Thymus (tissue), 11 donors: Measurements from ENCODE around the gene PHTF2. TPM values are rescaled to one million over a fixed set of nuclear protein-coding genes. Genes with fewer than 3 reads are reported as not detected.

ENCODE experiments used
- DNase-seq, 9 donors: peaks; one replicate each; pipeline ENCODE4 v3.0.0-alpha.2; 2013; ENCODE audit warnings: low spot score in 9 of 9, low read depth in 6 of 9, missing footprints in 1 of 9
- H3K27ac ChIP-seq, 2 donors: one replicate each; pipeline ENCODE4 v1.5.1; 2013; ENCODE audit warnings: control low read depth in 1 of 2, low read depth in 1 of 2, low read length in 1 of 2, mild to moderate bottlenecking in 1 of 2, moderate library complexity in 1 of 2
- H3K27me3 ChIP-seq, 2 donors: one replicate each; pipeline ENCODE4 v1.5.1; 2013; ENCODE audit warnings: low read length in 1 of 2; ENCODE audit not compliant: control insufficient read depth in 2 of 2, insufficient read depth in 1 of 2
- H3K36me3 ChIP-seq, 2 donors: one replicate each; pipeline ENCODE4 v1.5.1; 2013; ENCODE audit warnings: low read length in 1 of 2, mild to moderate bottlenecking in 1 of 2, moderate library complexity in 1 of 2; ENCODE audit not compliant: control insufficient read depth in 2 of 2, insufficient read depth in 2 of 2
- H3K4me1 ChIP-seq, 2 donors: one replicate each; pipeline ENCODE4 v1.5.1; 2013; ENCODE audit warnings: low read length in 2 of 2; ENCODE audit not compliant: control insufficient read depth in 2 of 2, insufficient read depth in 2 of 2
- H3K4me3 ChIP-seq, 2 donors: one replicate each; pipeline ENCODE4 v1.5.1; 2013; ENCODE audit warnings: low read length in 2 of 2, control low read depth in 1 of 2, mild to moderate bottlenecking in 1 of 2
- H3K9me3 ChIP-seq, 2 donors: one replicate each; pipeline ENCODE4 v1.5.1; 2013; ENCODE audit warnings: low read length in 1 of 2, mild to moderate bottlenecking in 1 of 2; ENCODE audit not compliant: control insufficient read depth in 2 of 2, insufficient read depth in 1 of 2
- WGBS: extraction: QIAGEN DNeasy Blood & Tissue Kit; methylation state at CpG from one replicate; pipeline ENCODE4 v1.1.7; 2013; 5-methylcytosine and 5-hydroxymethylcytosine counted together
- polyA plus RNA-seq: library from polyadenylated mRNA; stranded (reverse); fragments of 200-250 nt; gene quantifications from one replicate; pipeline ENCODE4 v1.2.3, GENCODE V29; 2013
- total RNA-seq: library from RNA; stranded (reverse); fragments of 120-200 nt; gene quantifications from one replicate; pipeline ENCODE4 v1.2.4, GENCODE V29; 2013
- donor health status: healthy.

PHTF2 gene
- total and polyA plus RNA-seq, 2 donors, result 10.9 to 14.1 TPM

DNA sequence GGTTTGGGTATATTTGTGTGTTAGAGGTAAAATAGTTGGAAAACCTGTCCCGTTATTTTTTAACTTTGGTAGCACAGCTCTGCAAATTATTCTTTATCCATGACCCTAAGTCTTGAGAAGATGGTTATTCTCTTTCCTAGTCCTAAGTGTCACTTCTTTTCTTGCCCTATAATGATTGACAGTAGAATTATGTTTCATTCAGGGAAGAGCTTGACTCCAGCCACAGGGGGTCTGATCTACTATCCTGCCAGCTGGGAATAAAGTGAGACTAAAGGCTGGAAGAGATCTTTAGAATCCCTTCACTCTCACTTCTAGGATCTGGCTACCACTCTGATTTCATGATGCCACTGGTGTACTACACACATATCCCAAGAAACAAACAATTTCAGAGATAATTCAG is 90.4 kb downstream of the PHTF2 start:
- no peaks in the 10 kb centered on the region for H3K4me1 ChIP-seq
- H3K9me3 ChIP-seq, result no peaks in the 10 kb centered on the region
- no peaks in the 10 kb centered on the region for H3K27me3 ChIP-seq
- 98% methylated on average over 1 of the region's 1 CpG for WGBS
- no peak overlapping the region for H3K4me3 ChIP-seq
- H3K36me3 ChIP-seq, result no peaks in the 10 kb centered on the region
- DNase-seq, result no peak
- no peak overlapping the region for H3K27ac ChIP-seq

DNA sequence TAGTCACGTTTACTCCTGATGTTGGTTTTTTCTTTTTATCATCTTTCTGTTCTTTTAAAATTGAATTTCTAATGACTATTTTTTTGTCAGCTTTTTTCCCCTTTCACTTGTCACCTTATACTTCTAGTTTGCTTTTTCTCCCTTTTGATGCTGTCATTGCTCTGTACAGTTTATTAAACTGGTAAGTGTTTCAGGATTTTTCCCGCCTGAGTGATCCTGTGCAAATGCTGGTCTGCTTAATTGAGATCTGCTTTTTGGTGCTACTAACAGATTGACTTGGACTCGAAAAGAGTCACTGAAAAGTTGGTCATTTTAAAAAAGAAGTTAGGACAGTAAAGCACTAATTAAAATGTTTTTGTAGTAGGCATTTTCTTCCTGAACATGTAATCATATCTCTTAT is 95.2 kb downstream of the PHTF2 start:
- DNase-seq, result no peak
- no peaks in the 10 kb centered on the region for H3K4me1 ChIP-seq
- 97% methylated on average over 3 of the region's 3 CpGs for WGBS

DNA sequence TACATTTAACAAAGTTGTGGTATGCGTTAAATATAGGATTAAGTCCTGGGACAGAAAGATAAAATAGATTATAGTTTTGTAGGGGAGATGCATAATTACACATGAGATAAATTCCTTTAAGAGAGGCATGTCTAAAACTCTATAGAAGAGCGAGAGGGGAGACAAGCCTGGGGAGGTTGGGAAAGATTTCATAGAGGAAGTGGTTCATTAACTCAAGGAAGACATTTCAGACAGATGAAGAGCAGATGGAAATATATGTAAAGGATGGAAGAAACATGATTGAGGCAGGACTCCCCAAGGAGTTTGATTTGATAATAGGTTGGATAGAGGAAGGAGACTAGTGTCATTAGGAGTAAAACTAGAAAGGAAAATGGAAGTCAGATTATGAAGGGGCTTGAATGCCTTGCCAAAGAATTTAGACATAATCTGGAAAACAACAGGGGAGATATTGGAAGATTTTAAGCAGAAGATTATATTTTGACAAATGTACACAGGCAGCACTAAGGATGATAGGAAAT is 96.1 kb downstream of the PHTF2 start:
- WGBS, result 98% methylated on average over 2 of the region's 2 CpGs
- DNase-seq, result no peak
- H3K27me3 ChIP-seq, result no peaks in the 10 kb centered on the region
- H3K9me3 ChIP-seq, result no peaks in the 10 kb centered on the region
- no peaks in the 10 kb centered on the region for H3K36me3 ChIP-seq
- H3K4me1 ChIP-seq, result no peaks in the 10 kb centered on the region
- H3K4me3 ChIP-seq, result no peak overlapping the region
- no peak overlapping the region for H3K27ac ChIP-seq

More for the DNA sequence above, 95.2 kb downstream of the PHTF2 start:
- Histone ChIP-seq H3K36me3 (no peaks in the 10 kb centered on the region), H3K4me3 (no peak overlapping the region), H3K9me3 (no peaks in the 10 kb centered on the region), H3K27ac (no peak overlapping the region), H3K27me3 (no peaks in the 10 kb centered on the region)

DNA sequence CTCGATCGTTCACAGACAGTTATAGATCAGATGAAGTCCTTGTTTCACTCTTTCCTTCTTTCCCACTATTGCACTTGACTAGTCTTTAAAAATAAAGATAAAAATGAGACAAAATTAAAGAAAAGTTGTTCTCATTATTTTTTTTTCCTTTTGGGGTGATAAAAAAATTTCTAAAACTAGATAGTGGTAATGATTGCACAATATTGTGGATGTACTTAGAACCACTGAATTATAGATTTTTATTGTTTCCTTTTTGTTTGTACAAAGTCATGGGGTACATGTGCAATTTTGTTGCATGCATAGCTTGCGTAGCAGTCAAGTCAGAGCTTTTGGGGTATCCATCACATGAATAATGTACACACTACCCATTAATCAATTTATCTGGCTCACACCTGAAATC is 97.3 kb downstream of the PHTF2 start:
- WGBS, result over 99% methylated on average over 3 of the region's 3 CpGs
- Histone ChIP-seq H3K27me3 (no peaks in the 10 kb centered on the region), H3K36me3 (no peaks in the 10 kb centered on the region), H3K9me3 (no peaks in the 10 kb centered on the region), H3K4me3 (no peak overlapping the region), H3K4me1 (no peaks in the 10 kb centered on the region), H3K27ac (no peak overlapping the region)
- DNase-seq, result no peak

DNA sequence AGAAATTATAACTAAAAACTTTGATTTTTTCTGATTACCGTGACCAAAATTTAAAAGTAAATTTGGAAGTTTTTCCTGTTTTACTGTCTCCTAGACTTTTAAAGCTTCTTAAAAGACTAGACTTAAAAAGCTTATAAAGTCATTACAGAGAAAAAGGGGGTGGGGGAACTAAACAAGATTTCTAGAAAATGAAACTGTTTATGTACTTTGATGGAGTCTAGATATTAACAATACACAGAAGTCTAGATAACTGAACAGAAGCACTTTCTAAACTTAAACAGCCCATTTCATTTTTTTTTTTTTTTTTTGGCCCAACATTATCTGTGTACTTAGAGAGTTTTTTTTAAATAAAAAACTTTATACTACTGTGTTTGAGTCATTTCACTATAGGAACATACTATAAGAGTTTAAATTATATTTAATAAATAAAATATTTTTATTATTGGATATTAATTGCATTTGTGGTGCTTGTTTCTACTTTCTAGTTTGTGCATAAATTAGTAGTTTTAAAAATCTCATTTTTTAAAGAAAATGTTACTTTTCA is 98.5 kb downstream of the PHTF2 start:
- Histone ChIP-seq H3K9me3 (no peaks in the 10 kb centered on the region), H3K36me3 (no peaks in the 10 kb centered on the region), H3K4me1 (no peaks in the 10 kb centered on the region), H3K27ac (no peak overlapping the region), H3K4me3 (no peak overlapping the region), H3K27me3 (no peaks in the 10 kb centered on the region)
- DNase-seq, result no peak
- WGBS, result 97% methylated on average over 1 of the region's 1 CpG

DNA sequence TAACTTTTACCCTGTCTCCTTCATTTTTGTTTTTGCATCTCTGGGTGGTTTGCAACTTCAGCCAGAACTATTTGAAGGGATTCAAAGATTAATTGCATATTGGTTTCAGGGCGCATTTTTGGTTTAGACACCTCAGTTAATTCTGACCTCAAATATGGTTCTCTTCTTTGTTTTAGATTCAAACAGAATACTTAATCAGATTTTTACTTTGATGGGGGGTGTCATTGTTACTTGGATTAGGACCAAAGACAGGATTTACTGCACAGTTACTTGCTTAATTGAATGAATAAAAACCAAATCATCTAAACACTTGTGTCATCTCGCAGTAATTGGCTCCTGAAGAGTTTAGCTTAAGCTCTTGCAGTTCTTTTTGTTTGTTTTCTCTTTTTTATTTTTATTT is 100.9 kb downstream of the PHTF2 start:
- H3K4me3 ChIP-seq, result no peak overlapping the region
- WGBS, result 98% methylated on average over 2 of the region's 2 CpGs
- H3K4me1 ChIP-seq, result no peaks in the 10 kb centered on the region
- H3K36me3 ChIP-seq, result no peaks in the 10 kb centered on the region
- no peak overlapping the region for H3K27ac ChIP-seq
- no peaks in the 10 kb centered on the region for H3K9me3 ChIP-seq
- no peak for DNase-seq
- no peaks in the 10 kb centered on the region for H3K27me3 ChIP-seq

DNA sequence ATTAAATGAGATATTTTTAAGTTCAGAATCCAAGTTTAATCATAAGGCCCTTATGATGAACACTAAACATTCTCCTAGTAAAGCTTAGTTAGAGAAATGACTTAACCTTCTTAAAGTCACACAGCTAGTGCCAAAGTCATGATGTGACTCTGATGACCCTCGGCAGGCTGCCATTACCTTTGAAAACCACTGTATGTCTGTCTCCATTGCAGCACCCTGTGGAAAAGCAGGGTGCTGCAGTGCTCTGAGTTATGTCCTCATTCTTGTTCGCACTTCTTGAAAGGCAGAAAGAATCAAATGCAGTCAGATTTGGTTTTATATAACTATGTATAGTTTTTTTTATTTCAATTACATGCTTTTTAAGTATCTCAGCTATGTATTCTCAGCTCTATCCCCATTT is 105.0 kb downstream of the PHTF2 start:
- Histone ChIP-seq H3K36me3 (peaks cover 0 to 3% of the 10 kb centered on the region in 2 donors), H3K4me3 (no peak overlapping the region), H3K27ac (no peak overlapping the region), H3K4me1 (no peaks in the 10 kb centered on the region), H3K9me3 (peaks cover 0 to 2% of the 10 kb centered on the region in 2 donors), H3K27me3 (no peaks in the 10 kb centered on the region)
- no peak for DNase-seq
- WGBS, result 93% methylated on average over 2 of the region's 2 CpGs

DNA sequence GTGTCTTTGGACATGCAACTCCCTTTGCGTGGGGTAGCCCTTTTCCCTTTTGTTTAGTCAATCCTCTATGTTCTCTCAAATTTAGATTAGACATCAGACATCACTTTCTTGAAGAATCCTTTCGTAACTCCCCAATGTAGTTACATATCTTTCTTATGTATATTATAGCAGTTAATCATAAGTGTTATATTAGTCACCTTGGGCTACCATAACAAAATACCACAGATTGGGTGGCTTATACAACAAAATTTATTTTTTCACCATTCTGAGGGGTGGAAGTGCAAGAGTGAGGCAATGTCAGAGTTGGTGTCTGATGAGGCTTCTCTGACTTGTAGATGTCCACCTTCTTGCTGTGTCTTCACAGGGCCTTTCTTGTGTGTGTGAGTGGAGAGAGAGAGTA is 105.7 kb downstream of the PHTF2 start:
- Histone ChIP-seq H3K27ac (no peak overlapping the region), H3K4me3 (no peak overlapping the region), H3K36me3 (peaks cover 1 to 3% of the 10 kb centered on the region in 2 donors), H3K4me1 (no peaks in the 10 kb centered on the region), H3K27me3 (no peaks in the 10 kb centered on the region), H3K9me3 (peaks cover 0 to 2% of the 10 kb centered on the region in 2 donors)
- WGBS, result over 99% methylated on average over 2 of the region's 2 CpGs
- no peak for DNase-seq

DNA sequence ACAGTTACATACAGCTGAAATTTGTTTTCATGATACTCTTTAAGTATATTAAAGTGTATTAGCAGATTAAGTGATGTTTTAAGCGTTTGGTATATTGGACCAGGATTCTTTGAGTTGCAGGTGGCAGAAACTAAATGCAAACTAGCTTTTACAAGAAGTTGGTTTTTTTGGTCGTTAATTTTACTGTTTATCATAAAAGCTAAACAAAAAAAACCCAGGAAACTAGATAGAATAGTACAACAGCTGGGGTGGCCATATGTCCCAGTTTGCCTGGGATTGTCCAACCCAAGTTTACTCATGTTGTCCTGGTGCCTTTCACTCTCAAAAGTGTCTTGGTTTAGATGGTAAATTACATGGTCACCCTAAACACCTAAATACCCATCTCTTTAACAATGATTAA is 108.7 kb downstream of the PHTF2 start:
- Histone ChIP-seq H3K27ac (no peak overlapping the region), H3K36me3 (peaks cover 4 to 5% of the 10 kb centered on the region in 2 donors), H3K4me1 (no peaks in the 10 kb centered on the region), H3K27me3 (no peaks in the 10 kb centered on the region), H3K4me3 (no peak overlapping the region), H3K9me3 (peaks cover 0 to 2% of the 10 kb centered on the region in 2 donors)
- no peak for DNase-seq
- 95% methylated on average over 2 of the region's 2 CpGs for WGBS
